Myocyte (in vitro differentiated cells): ENCODE data around the gene OLA1. TPM values are rescaled to one million over a fixed set of nuclear protein-coding genes. Genes with fewer than 3 reads are reported as not detected.
A peak's percentile ranks its signal among the peaks of the same experiment; 100 is the strongest.

Experiments used
- DNase-seq: peaks from one replicate; pipeline ENCODE4 v3.0.0-alpha.2; 2012; ENCODE audit warnings: low read depth
- total RNA-seq: library from RNA; depleted of rRNA; stranded (reverse); fragments of >200 nt; gene quantifications from 2 replicates; pipeline ENCODE4 v1.2.3, GENCODE V29; 2014

OLA1 gene
- total RNA-seq, 1 donor from 2014 or later, result 170 TPM

GRCh38 chr2:174038462-174038861 lies 209.9 kb downstream of the OLA1 start:
- no peak for DNase-seq

- DNase-seq, result peak; percentile 36
Measured at GRCh38 chr2:174036825-174037224, 211.5 kb downstream of the OLA1 start.

GRCh38 chr2:174035981-174036742 lies 212.2 kb downstream of the OLA1 start:
- DNase-seq, result peak; percentile 67

- DNase-seq, result no peak
Measured at GRCh38 chr2:174035117-174035635, 213.2 kb downstream of the OLA1 start.

- no peak for DNase-seq
Measured at GRCh38 chr2:174033163-174033550, 215.2 kb downstream of the OLA1 start.

GRCh38 chr2:174031226-174031625 lies 217.1 kb downstream of the OLA1 start:
- no peak for DNase-seq

GRCh38 chr2:174028935-174029334 lies 219.4 kb downstream of the OLA1 start:
- no peak for DNase-seq

- DNase-seq, result peak; percentile 85
Measured at GRCh38 chr2:174027956-174028355, 220.4 kb downstream of the OLA1 start.

GRCh38 chr2:174026122-174026845 lies 222.0 kb downstream of the OLA1 start:
- DNase-seq, result no peak

- no peak for DNase-seq
Measured at GRCh38 chr2:174025271-174026121, 222.8 kb downstream of the OLA1 start.

- peak; percentile 90 for DNase-seq
Measured at GRCh38 chr2:174024524-174025270, 223.6 kb downstream of the OLA1 start.

- DNase-seq, result peak; percentile 34
Measured at GRCh38 chr2:174023591-174024523, 224.5 kb downstream of the OLA1 start.

Other genes starting within 250 kb of the OLA1 start
- gene SP9, start 86.4 kb upstream of the OLA1 start, total RNA-seq, result 0.05 and 0.16 TPM in 2 replicates
- 51.6 and 53.7 TPM in 2 replicates for gene SCRN3, start 147.2 kb upstream of the OLA1 start, total RNA-seq
- 5.6 and 7.3 TPM in 2 replicates for gene GPR155, start 238.5 kb upstream of the OLA1 start, total RNA-seq